Measurements from ENCODE around the gene PLA1A.

DNA sequence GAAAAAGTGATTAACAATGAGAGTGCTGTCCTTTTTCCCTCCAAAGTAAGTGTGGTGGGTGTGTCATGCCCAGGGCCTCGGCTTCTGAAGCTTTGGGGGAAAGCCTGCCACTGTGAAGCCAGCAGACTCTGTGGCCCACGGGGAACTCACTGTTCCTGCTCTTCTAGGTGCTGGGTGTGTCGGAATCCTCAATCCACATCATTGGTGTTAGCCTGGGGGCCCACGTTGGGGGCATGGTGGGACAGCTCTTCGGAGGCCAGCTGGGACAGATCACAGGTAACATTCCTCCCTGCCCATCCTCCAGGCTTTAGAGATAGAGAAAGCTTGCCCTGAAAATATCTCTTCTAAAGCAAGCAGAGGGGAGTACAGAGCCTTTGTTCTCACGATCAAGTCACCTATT lies 11.6 kb downstream of the PLA1A start:
- TF ChIP-seq, protein P1, sequence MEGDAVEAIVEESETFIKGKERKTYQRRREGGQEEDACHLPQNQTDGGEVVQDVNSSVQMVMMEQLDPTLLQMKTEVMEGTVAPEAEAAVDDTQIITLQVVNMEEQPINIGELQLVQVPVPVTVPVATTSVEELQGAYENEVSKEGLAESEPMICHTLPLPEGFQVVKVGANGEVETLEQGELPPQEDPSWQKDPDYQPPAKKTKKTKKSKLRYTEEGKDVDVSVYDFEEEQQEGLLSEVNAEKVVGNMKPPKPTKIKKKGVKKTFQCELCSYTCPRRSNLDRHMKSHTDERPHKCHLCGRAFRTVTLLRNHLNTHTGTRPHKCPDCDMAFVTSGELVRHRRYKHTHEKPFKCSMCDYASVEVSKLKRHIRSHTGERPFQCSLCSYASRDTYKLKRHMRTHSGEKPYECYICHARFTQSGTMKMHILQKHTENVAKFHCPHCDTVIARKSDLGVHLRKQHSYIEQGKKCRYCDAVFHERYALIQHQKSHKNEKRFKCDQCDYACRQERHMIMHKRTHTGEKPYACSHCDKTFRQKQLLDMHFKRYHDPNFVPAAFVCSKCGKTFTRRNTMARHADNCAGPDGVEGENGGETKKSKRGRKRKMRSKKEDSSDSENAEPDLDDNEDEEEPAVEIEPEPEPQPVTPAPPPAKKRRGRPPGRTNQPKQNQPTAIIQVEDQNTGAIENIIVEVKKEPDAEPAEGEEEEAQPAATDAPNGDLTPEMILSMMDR (conservative IDR thresholded peaks at IDR 0.05; ENCODE audit: low read length): no peak
- no peak for TF ChIP-seq EZH2phosphoT487 (IDR thresholded peaks at IDR 0.05; ENCODE audit: borderline replicate concordance)

Measured in Loucy (cell line).